ENCODE data around the gene PPAN.
A peak's percentile ranks its signal among the peaks of the same experiment; 100 is the strongest.

The PPAN gene

GRCh38 chr19:10106100-10106936, at the start of gene PPAN:
Gene PPAN, plus strand, starts transcription at chr19:10106362. Its CDS starts 33 bp downstream, at chr19:10106395.
- DNase-seq (ENCODE audit: low read depth), result peak; percentile 92

DNA sequence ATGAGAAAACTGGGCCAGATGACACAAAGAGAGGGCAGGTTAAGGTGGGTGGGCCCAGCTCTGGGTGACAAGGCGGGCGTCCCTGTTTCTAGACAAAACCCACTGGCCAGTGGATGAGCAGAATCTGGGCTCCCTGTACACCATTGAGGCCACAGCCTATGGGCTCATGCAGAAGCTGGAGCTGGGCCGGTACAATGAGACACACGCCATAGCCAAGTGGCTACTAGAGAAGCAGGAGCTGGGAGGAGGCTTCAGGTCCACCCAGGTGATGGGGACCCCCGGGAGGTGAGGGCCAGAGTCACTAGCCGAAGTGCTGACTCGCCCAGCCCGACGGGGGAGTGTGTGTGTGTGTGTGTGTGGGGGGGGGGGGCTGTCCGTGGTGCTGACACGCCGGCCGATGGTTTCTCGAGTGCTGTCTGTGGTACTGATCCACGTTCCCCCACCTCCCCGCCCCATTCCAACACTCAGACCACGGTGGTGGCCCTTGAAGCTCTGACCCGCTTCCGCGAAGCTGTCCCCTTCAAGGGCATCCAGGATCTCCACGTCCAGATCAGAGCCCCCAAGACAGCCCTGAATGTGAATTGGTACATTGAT, 44.3 kb upstream of the PPAN start:
- no peak for DNase-seq (ENCODE audit: low read depth)

- DNase-seq (ENCODE audit: low read depth), result no peak
Measured at GRCh38 chr19:10068205-10068604, 38.0 kb upstream of the PPAN start.

DNA sequence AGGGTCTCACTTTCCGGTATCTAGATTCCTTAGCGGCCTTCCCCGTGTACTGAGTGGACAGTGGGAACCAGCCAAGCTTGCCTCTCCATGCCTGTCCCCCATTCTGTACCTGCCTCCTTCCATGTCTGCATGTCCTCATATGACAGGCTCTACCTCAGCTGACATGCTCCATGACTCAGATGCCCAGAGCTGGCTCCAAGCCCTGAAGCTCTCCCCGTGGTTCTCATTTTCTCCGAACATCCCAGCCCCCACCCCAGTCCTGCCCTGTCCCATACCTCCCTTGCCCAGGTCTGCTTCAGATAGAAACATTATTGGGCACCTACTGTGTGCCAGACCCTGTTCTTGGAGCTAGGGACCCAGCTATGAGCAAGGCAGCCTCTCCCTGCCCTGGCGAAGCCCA, 37.1 kb upstream of the PPAN start:
- DNase-seq (ENCODE audit: low read depth), result no peak

DNA sequence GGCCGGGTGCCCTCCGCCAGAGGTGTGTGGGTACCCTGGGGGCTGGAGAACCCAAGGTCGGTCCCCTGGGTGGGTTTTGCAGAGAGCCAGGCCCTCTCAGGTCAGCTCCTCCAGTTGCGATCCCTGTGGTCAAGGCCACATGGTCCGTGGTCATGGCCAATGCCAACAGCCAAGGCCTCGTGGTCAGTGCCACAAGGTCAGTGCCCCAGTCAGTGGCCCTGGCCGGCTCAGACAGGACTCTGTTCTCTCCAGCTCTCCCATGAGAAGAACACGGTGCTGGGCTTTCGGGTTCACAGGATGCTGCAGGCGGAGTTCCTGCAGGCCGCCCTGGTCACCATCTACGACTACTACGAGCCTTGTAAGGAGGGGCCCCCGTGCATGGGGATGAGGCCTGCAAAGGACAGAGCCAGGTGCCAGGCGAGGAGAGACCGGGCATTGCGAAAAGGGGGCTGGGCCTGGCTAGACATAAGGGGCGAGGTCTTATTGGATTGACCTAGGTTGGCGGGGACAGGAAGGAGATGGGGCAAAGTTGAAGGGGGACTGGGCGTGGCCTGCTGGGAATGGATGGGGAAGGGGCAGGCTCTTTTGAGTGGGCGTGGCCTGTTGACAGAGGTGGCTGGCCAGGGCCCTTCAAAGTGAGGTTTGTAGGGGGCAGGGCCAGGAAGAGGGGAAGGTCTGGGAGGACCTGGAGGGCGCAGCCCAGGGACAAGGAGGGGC, 35.3 kb upstream of the PPAN start:
- DNase-seq (ENCODE audit: low read depth), result no peak

DNA sequence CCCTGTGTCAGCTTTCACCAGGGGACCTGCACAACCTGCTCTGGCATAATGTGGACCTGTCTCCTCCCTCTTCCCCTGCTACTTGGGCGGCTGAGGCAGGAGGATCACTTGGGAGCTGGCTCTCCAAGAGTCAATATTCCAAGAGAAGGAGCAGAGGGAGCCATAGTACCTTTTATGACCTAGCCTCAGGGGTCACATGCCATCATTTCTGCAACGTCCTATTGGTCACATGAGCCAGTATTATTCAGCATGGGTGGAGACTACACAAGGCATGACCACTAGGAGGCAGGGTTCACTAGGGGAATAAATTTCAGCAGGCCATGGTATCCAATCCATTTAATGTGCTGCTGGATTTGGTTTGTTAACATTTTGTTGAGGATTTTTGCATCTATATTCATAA, 32.0 kb upstream of the PPAN start:
- no peak for DNase-seq (ENCODE audit: low read depth)

DNA sequence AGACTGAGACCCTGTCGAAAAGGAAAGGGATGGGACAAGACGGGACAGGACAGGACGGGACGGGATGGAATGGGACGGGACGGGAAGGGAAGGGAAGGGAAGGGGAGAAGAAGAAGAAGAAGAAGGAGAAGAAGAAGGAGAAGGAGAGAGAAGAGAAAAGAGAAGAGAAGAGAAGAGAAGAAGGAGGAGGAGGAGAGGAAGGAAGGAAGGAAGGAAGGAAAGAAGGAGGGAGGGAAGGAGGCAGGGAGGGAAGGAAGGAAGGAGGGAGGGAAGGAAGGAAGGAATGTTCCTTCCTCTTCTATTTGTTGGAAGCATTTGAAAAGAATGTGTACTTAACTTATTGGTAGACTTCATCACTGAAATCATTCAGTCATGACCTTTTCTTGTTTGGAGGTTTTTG, 29.6 kb upstream of the PPAN start:
- DNase-seq (ENCODE audit: low read depth), result no peak

GRCh38 chr19:10078329-10078728, 27.8 kb upstream of the PPAN start:
- no peak for DNase-seq (ENCODE audit: low read depth)

GRCh38 chr19:10079031-10079453, 27.1 kb upstream of the PPAN start:
- DNase-seq (ENCODE audit: low read depth), result no peak

DNA sequence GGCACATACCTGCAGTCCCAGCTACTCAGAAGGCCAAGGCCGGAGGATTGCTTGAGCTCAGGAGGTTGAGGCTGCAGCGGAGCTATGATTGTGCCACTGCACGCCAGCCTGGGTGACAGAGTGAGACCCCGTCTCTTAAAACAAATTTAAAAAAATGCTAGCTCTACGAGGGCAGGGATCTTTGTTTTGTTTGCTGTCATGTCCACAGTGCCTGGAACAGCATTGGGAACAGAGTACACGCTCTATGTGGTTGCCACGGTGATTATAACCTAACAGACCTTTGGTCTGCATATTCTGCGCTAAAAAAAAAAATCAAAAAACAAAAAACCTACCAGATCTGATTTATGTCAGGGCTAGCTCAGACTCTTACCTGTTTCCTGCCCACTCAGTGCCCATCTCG, 22.3 kb upstream of the PPAN start:
- no peak for DNase-seq (ENCODE audit: low read depth)

- no peak for DNase-seq (ENCODE audit: low read depth)
Measured at GRCh38 chr19:10084803-10085202, 21.4 kb upstream of the PPAN start.

DNA sequence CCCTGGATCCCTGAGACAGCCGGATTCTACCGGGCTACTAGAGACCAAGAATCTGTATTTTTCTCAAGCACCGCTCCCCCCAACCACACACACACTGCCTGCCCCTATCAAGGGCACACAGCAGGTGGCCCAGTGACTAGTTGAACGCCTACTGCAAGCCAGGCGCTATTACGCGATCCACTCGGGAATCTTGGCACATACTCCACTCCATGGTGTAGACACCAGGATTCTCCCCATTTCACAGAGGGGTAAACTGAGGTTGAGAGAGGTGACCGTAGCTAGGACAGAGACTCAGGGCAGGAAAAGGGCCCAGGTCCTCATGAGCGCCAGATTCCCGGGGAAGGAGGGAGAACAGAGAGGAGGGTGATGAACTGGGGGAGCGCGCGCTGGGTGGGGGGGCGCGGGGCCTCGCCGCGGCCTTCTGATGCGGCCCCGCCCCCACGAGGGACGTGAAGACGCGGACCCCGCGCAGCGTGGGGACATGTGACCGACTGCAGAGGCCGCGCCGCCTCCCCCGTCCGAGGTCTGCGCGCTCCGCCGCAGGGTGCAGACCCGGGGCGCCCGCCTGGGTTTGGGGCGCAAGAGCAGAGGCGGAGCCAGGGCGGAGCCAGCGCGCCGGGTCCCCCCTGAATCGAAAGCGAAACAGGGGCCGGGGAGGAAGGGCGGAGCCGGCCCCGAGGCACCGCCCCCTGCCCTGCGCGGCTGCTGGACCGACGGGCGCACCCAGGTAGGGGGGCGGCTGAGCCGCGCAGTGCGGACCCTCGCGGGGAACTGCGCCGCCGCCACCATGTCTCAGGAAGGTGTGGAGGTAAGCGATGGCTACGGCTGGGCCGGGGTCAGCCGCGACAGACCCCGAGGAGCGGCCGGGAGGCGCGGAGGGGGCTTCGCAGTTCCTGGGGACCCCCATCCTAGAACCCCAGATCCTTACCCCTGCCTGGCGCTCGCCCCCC, 20.2 kb upstream of the PPAN start, which contains the start of gene SHFL:
Gene SHFL (plus strand): TSS at position 677 of the 950 bp plus-strand sequence. CDS start 111 bp downstream, at position 788.
- peak; percentile 78 for DNase-seq (ENCODE audit: low read depth)

DNA sequence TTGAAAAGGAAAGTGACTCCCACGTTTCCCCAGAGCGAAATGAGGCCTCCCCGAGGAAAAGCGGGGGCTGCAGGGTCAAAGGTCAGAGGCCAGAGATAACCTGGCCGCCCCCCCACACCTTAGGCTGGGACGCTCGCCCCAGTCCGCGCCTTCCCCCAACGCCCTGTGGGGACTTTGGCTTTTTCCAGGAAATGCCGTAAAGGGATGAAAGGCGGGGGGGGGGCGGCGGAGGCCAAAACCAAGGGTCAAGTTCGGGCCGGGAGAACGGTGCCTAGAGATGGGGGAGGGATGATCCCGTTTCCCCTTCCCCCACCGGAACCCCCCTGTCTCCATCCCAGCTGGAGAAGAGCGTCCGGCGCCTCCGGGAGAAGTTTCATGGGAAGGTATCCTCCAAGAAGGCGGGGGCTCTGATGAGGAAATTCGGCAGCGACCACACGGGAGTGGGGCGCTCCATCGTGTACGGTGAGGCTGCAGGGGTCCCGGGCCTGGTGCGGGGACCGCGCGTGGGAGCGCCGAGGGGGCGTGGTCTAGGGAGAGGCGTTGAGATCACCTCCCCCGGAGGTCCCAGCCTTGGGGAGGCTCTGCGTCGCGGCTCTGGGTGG, 19.5 kb upstream of the PPAN start:
- peak; percentile 50 for DNase-seq (ENCODE audit: low read depth)

- no peak for DNase-seq (ENCODE audit: low read depth)
Measured at GRCh38 chr19:10087296-10088061, 18.7 kb upstream of the PPAN start.

- no peak for DNase-seq (ENCODE audit: low read depth)
Measured at GRCh38 chr19:10088949-10089554, 17.1 kb upstream of the PPAN start.

DNA sequence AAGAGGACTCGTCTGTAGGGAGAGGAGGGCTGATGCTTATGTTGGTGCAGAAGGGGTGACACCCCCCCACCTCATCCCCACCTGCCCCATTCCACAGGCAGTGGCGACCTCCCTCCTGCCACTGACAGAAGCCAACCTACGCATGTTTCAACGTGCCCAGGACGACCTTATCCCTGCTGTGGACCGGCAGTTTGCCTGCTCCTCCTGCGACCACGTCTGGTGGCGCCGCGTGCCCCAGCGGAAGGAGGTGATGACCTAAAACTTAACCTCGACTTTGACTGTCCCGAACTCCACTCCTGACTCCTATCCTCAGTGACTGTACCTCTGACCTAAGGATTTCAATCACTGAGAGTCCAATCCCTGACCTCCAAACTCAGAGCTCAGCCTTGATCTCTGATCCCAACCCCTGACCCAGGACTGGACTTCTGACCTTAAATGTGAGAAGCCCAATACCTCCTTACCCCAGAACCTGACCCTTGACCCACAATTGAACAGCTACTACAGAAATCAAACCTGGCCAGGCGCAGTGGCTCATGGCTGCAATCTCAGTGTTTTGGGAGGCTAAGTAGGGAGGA, 16.3 kb upstream of the PPAN start:
- no peak for DNase-seq (ENCODE audit: low read depth)

- no peak for DNase-seq (ENCODE audit: low read depth)
Measured at GRCh38 chr19:10091370-10091687, 14.8 kb upstream of the PPAN start.

DNA sequence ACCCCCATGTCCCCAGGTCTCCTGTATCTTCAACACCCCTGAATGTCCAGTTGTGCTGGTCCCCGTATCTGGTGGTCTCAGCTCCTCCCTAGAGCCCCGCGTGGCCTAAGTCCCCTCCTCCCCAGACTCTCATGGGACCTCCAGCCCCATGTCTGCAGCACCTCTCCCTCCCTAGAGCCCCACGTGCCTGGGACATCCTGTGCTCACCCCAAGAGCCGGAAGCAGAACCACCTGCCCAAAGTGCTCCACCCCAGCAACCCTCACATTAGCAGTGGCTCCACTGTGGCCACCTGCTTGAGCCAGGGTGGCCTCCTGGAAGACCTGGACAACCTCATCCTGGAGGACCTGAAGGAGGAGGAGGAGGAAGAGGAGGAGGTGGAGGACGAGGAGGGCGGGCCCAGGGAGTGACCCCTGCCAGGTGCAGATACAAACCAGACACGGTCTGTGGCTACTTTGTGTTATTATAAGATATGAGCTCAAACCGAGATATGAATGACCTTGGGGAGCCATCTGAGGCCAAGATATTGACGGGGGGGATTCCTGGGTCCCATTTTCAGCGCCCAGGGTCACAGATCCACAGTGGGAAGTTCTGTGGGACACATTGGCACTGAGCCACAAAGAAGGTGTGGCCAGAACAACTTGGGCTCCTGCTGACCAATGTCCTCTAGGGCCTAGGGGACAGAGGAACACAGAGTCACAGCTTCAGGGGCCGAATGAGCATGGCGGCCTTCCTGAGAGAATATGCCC, 14.1 kb upstream of the PPAN start:
- no peak for DNase-seq (ENCODE audit: low read depth)

DNA sequence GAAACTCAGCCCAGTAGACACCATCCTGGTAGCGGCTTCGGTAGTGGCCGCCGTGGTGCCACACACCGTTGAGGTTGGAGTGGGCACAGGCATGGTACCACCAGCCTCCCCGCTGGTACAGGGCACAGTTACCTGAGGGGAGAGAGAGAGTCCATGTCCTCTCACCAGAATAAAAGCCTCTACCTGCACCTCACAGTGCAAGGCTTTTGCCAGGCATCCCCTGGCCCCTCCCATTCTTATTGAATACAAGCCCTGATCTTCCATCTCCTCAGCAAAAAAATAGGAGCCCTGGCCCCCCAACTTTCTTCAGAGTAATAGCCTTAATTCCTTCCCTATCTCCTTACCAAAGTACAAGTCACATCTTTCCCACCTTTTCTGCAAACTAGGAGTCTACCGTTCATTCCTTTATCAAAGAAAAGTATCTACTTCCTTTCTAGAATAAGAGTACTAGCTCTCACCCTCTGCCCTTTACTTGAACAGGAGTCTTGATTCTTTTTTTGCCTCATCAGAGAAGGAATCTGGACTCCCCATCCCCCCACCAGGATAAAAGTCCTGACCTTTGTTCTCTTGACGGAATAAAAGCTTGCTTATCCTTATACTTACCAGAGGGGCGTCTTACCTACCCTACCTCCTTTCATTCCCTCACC, 13.4 kb upstream of the PPAN start:
- DNase-seq (ENCODE audit: low read depth), result no peak

Measured in stimulated activated CD8-positive, alpha-beta memory T cell treated with anti-CD3 and anti-CD28 coated beads, Interleukin-12 subunit alpha, Interleukin-12 subunit beta, amount 100 ng/mL, for 4 hours (primary cell).